Activated B cell treated with CpG ODN at 0.5 μM for 24 hours (primary cell): ENCODE data around the gene TFEB. TPM values are rescaled to one million over a fixed set of nuclear protein-coding genes. Genes with fewer than 3 reads are reported as not detected.

Experiments used
- ATAC-seq: fragments of 200-7000 bp; cut with Tn5 transposase; one replicate; pipeline ENCODE4 v1.10.0; 2021; ENCODE audit warnings: low read depth, mild to moderate bottlenecking, moderate library complexity
- CTCF ChIA-PET: fragments of 350-600 bp; sonication (Branson Sonifier 250); formaldehyde crosslinking; loops from one replicate; lab custom pipeline; 2021; ENCODE audit warnings: antibody characterized with exemption; lab: Charles Lee
- POLR2A ChIA-PET: fragments of 350-600 bp; sonication (Branson Sonifier 250); formaldehyde crosslinking; loops from one replicate; lab custom pipeline; 2021; ENCODE audit warnings: antibody characterized with exemption; lab: Charles Lee
- DNase-seq: peaks from one replicate; pipeline ENCODE4 v3.0.0; 2022
- H3K27ac Mint-ChIP-seq: one replicate; pipeline ENCODE4 v1.8.0; 2020; ENCODE audit warnings: mixed read lengths
- H3K27me3 Mint-ChIP-seq: one replicate; pipeline ENCODE4 v1.8.0; 2021; ENCODE audit warnings: mixed read lengths
- H3K36me3 Mint-ChIP-seq: one replicate; pipeline ENCODE4 v1.8.0; 2021; ENCODE audit warnings: low read depth, mixed read lengths
- H3K4me1 Mint-ChIP-seq: one replicate; pipeline ENCODE4 v1.8.0; 2021; ENCODE audit warnings: mixed read lengths
- H3K4me3 Mint-ChIP-seq: one replicate; pipeline ENCODE4 v1.8.0; 2020; ENCODE audit warnings: mild to moderate bottlenecking, mixed read lengths
- H3K9me3 Mint-ChIP-seq: one replicate; pipeline ENCODE4 v1.8.0; 2020; ENCODE audit warnings: mixed read lengths
- CTCF ChIP-seq: fragments of 200-600 bp; IDR thresholded peaks from one replicate; pipeline ENCODE4 v1.8.0; 2022; ENCODE audit warnings: antibody characterized with exemption, mild to moderate bottlenecking
- intact Hi-C: fragments of 100-400 bp; cut with micrococcal nuclease; formaldehyde crosslinking; loops from one replicate; pipeline ENCODE4 v1.15.1; 2024
- total RNA-seq: library from RNA; stranded (reverse); gene quantifications from 2 replicates; pipeline ENCODE4 v1.2.3, GENCODE V29; 2022

Gene TFEB
- total RNA-seq, 1 donor from 2014 or later = 203 TPM

DNA sequence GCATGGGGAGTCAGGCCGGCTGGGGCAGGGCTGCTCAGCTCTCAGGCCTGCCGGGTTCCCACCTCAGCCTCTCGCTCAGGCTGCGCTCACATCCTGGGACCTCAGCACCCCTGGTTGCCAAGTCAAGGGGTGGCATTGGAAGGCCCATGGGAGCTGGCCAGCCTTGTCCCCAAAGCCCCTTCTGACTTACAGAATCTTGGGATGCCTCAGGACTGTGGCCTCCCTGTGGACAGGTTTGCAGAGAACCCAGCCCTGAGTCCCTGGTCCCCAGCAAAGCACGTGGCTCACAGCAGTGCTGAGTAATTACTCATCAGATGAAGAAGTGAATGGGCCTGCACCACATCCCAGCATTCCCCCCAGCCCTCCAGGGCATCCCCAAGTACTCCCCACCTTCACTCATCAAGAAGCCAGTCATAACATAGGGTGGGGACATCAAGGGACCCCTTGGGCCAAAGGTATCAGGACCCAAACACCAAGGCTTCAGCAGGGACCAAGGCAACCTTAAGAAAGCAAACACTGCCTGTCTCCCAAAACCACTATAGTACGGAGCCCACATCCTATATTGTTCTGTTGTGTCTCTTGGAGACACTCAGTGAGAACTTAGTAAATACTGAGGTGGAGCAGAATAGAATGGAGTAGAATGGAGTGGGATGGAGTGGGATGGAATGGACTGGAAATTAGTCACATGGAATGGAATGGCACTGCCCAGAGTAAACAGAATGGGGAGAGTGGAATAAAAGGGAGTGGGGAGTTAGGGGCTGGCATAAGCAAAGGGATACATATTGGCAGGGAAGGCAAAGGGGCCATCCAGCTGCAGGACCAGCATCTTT is 8.2 kb upstream of the TFEB start:
- POLR2A ChIA-PET = interaction anchor here (1.2 kb wide), 1 partner anchor 10 kb away, joined by 3 read pairs; no protein-coding TSS in a partner anchor

GRCh38 chr6:41741625-41742490 is 6.5 kb upstream of the TFEB start:
- Mint-ChIP-seq H3K27me3 (no peaks in the 10 kb centered on the region), H3K4me3 (no peak overlapping the region), H3K9me3 (no peaks in the 10 kb centered on the region), H3K27ac (no peak overlapping the region), H3K4me1 (no peaks in the 10 kb centered on the region), H3K36me3 (no peaks in the 10 kb centered on the region)
- DNase-seq (no peak), ATAC-seq (no peak)
- intact Hi-C loops = no loop called here
- POLR2A ChIA-PET = no interaction called here
- no peak for TF ChIP-seq CTCF
- CTCF ChIA-PET = no interaction called here

More for the DNA sequence above, 8.2 kb upstream of the TFEB start:
- CTCF ChIA-PET = no interaction called here
- H3K27me3 Mint-ChIP-seq = no peaks in the 10 kb centered on the region
- no peak for ATAC-seq
- no peak overlapping the region for H3K27ac Mint-ChIP-seq
- no peak for DNase-seq
- H3K9me3 Mint-ChIP-seq = no peaks in the 10 kb centered on the region
- no peaks in the 10 kb centered on the region for H3K4me1 Mint-ChIP-seq
- TF ChIP-seq CTCF = no peak
- intact Hi-C loops = no loop called here
- no peaks in the 10 kb centered on the region for H3K36me3 Mint-ChIP-seq
- H3K4me3 Mint-ChIP-seq = no peak overlapping the region

DNA sequence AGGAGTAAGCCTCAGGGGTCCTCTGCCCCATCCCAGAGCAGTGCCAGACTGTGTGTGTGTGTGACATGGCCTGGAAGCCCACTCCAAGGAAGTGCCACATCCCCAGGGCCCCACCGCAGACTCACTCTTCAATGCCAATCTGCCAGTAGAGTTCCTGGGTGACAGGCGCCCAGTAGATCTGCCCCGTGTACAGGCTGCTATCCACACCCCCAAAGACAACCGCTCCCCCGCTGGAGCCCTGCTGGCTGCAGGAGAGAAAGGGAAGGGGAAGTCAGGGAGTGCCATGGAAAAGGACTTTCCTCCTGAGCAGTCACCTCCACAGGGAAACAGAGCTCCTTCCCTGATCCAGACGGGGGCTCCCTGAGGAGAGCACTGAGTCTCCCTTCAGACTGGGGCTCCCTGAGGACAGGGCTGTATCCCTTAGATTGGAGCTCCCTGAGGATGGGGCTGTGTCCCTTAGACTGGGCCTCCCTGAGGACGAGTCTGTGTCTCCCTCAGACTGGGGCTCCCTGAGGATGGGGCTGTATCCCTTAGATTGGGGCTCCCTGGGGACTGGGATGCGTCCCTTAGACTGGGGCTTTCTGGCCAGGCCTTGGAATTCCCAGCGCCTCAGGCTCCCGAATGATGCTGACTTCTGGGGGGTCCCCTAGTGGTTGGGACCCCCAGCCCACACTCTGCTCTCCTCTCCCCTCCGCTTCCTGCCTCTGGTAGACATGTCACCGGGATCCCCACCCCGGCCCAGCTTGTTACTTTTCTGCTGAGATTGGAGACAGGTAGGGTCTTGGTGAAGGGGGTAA is 5.2 kb upstream of the TFEB start:
- no peaks in the 10 kb centered on the region for H3K27me3 Mint-ChIP-seq
- ChIA-PET CTCF (no interaction called here), POLR2A (interaction anchor here (0.7 kb wide), 1 partner anchor 17 kb away, joined by 3 read pairs; no protein-coding TSS in a partner anchor)
- no peak for DNase-seq
- no peak overlapping the region for H3K4me3 Mint-ChIP-seq
- no peaks in the 10 kb centered on the region for H3K9me3 Mint-ChIP-seq
- peaks cover 3% of the 10 kb centered on the region for H3K4me1 Mint-ChIP-seq
- ATAC-seq = no peak
- no peak for TF ChIP-seq CTCF
- H3K36me3 Mint-ChIP-seq = no peaks in the 10 kb centered on the region
- H3K27ac Mint-ChIP-seq = no peak overlapping the region
- intact Hi-C loops = no loop called here

DNA sequence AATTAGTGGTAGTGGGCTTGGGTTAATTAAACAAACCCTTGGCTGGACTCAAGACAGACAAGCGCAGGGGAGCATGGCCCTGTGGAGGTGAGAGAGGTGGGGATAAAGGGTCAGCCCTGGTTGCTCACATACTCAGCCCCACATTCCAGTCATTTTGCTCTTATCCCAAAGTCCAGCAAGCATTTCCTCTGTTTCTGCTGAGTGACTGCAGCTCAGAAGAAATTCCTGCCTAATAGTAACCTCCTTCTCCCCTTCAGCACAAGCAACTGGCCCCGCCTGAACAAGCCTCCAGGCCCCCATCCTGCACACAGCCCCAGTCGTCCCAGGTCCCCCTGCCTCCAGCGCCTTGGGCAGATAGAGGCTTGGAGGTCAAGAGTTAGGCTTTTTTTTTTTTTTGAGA is 3.6 kb upstream of the TFEB start:
- no peak for TF ChIP-seq CTCF
- no peaks in the 10 kb centered on the region for H3K27me3 Mint-ChIP-seq
- H3K4me1 Mint-ChIP-seq = peaks cover 4% of the 10 kb centered on the region
- H3K9me3 Mint-ChIP-seq = no peaks in the 10 kb centered on the region
- ChIA-PET POLR2A (interaction anchor here (0.7 kb wide), 1 partner anchor 33 kb away, joined by 3 read pairs; no protein-coding TSS in a partner anchor), CTCF (interaction anchor here (0.6 kb wide), 1 partner anchor 26 kb away, joined by 4 read pairs; no protein-coding TSS in a partner anchor)
- ATAC-seq = no peak
- intact Hi-C loops = no loop called here
- H3K4me3 Mint-ChIP-seq = no peak overlapping the region
- H3K27ac Mint-ChIP-seq = no peak overlapping the region
- H3K36me3 Mint-ChIP-seq = no peaks in the 10 kb centered on the region
- no peak for DNase-seq
